Hepatocyte (in vitro differentiated cells): ENCODE results near the gene TMEM41B. TPM values are rescaled to one million over a fixed set of nuclear protein-coding genes. Genes with fewer than 3 reads are reported as not detected.
"Not testable (repeated sequence)": the region's sequence is repeated elsewhere in the genome, so short reads cannot be mapped to it uniquely, and the experiment has no call there.

Experiments used
- DNase-seq: peaks from one replicate; pipeline ENCODE4 v3.0.0-alpha.2; 2016; ENCODE audit warnings: low spot score
- H2AFZ ChIP-seq: fragments of 200-600 bp; sonication (generic); 2 replicates; pipeline ENCODE4 v1.6.0; 2016; ENCODE audit warnings: antibody characterized with exemption, mild to moderate bottlenecking
- H3K27ac ChIP-seq: fragments of 200-600 bp; sonication (generic); 2 replicates; pipeline ENCODE4 v1.5.1; 2016; ENCODE audit warnings: mild to moderate bottlenecking
- H3K27me3 ChIP-seq: fragments of 200-600 bp; sonication (generic); 2 replicates; pipeline ENCODE4 v1.6.1; 2016
- H3K36me3 ChIP-seq: fragments of 200-600 bp; sonication (generic); replicated peaks from 2 replicates; pipeline ENCODE4 v1.5.1; 2016; ENCODE audit warnings: low read depth; ENCODE audit not compliant: insufficient read depth
- H3K4me1 ChIP-seq: fragments of 200-600 bp; sonication (generic); 2 replicates; pipeline ENCODE4 v1.5.1; 2016; ENCODE audit warnings: mild to moderate bottlenecking, moderate library complexity; ENCODE audit not compliant: insufficient read depth
- H3K4me2 ChIP-seq: fragments of 200-600 bp; sonication (generic); 2 replicates; pipeline ENCODE4 v1.6.0; 2016
- H3K4me3 ChIP-seq: fragments of 200-600 bp; sonication (generic); 2 replicates; pipeline ENCODE4 v1.5.1; 2016; ENCODE audit warnings: mild to moderate bottlenecking
- H3K79me2 ChIP-seq: fragments of 200-600 bp; sonication (generic); 2 replicates; pipeline ENCODE4 v1.6.0; 2017; ENCODE audit warnings: mild to moderate bottlenecking
- H3K9me2 ChIP-seq: fragments of 200-600 bp; sonication (generic); replicated peaks from 2 replicates; pipeline ENCODE4 v1.6.0; 2017; ENCODE audit warnings: mild to moderate bottlenecking; ENCODE audit not compliant: insufficient read depth
- H3K9me3 ChIP-seq: fragments of 200-600 bp; sonication (generic); 2 replicates; pipeline ENCODE4 v1.5.1; 2016; ENCODE audit warnings: low read depth, mild to moderate bottlenecking
- H4K20me1 ChIP-seq: fragments of 200-600 bp; sonication (generic); 2 replicates; pipeline ENCODE4 v1.6.0; 2016; ENCODE audit warnings: mild to moderate bottlenecking; ENCODE audit not compliant: insufficient read depth, poor library complexity, severe bottlenecking
- CTCF ChIP-seq: fragments of 200-600 bp; sonication (generic); IDR thresholded peaks from 2 replicates; pipeline ENCODE4 v1.5.1; 2016; ENCODE audit warnings: antibody characterized with exemption, mild to moderate bottlenecking; ENCODE audit not compliant: poor library complexity
- EZH2 ChIP-seq: fragments of 200-600 bp; sonication (generic); IDR thresholded peaks from 2 replicates; pipeline ENCODE4 v1.6.1; 2016; ENCODE audit warnings: antibody characterized with exemption, mild to moderate bottlenecking, borderline replicate concordance
- EZH2phosphoT487 ChIP-seq: fragments of 200-600 bp; sonication (generic); IDR thresholded peaks from one replicate; pipeline ENCODE4 v1.6.1; 2018; ENCODE audit warnings: antibody characterized with exemption, mild to moderate bottlenecking, low read depth, moderate library complexity; ENCODE audit not compliant: unreplicated experiment, severe bottlenecking
- WGBS: methylation state at CpG from one replicate; pipeline ENCODE4 v1.1.6; 2016; ENCODE audit warnings: low lambda C conversion rate; ENCODE audit errors: missing lambda C conversion rate; 5-methylcytosine and 5-hydroxymethylcytosine counted together
- polyA plus RNA-seq: library from polyadenylated mRNA; unstranded; fragments of >200 nt; fragmentation: Nextera tagmentation; extraction: Ambion mirVana; gene quantifications from 2 replicates; pipeline ENCODE4 v1.2.1, GENCODE V29; 2016
- total RNA-seq: library from RNA; depleted of rRNA; stranded (reverse); fragments of >200 nt; gene quantifications from 2 replicates; pipeline ENCODE4 v1.2.3, GENCODE V29; 2014

Gene TMEM41B
- total and polyA plus RNA-seq, 2 experiments from 2014 or later: 39.6 to 74.4 TPM

GRCh38 chr11:9351321-9351881 lies 37.0 kb upstream of the TMEM41B start:
- no peak overlapping the region for H3K4me2 ChIP-seq
- H3K9me3 ChIP-seq: no peaks in the 10 kb centered on the region
- H2AFZ ChIP-seq: no peak overlapping the region
- no peaks in the 10 kb centered on the region for H3K4me1 ChIP-seq
- DNase-seq: no peak
- H3K27me3 ChIP-seq: no peaks in the 10 kb centered on the region
- no peaks in the 10 kb centered on the region for H3K36me3 ChIP-seq
- H4K20me1 ChIP-seq: no peaks in the 10 kb centered on the region
- H3K79me2 ChIP-seq: no peaks in the 10 kb centered on the region
- H3K9me2 ChIP-seq: no peaks in the 10 kb centered on the region
- H3K4me3 ChIP-seq: no peak overlapping the region
- 74% methylated on average over 6 of the region's 6 CpGs for WGBS
- H3K27ac ChIP-seq: no peak overlapping the region
- no peak for TF ChIP-seq EZH2

- not testable (repeated sequence) for H3K4me1 ChIP-seq, H3K27ac ChIP-seq, H3K79me2 ChIP-seq, H3K36me3 ChIP-seq, H3K9me2 ChIP-seq, H3K9me3 ChIP-seq, H3K4me2 ChIP-seq, H2AFZ ChIP-seq, DNase-seq, H3K4me3 ChIP-seq, H4K20me1 ChIP-seq, H3K27me3 ChIP-seq
- WGBS: 73% methylated on average over 4 of the region's 4 CpGs
These were observed 33.4 kb upstream of the TMEM41B start for GRCh38 chr11:9347779-9348178.

- WGBS: 74% methylated on average over 2 of the region's 2 CpGs
- no peak for TF ChIP-seq EZH2
- TF ChIP-seq CTCF: no peak
- no peak for TF ChIP-seq EZH2phosphoT487
These were observed 32.7 kb upstream of the TMEM41B start for GRCh38 chr11:9347100-9347499.

GRCh38 chr11:9344061-9344680 lies 29.8 kb upstream of the TMEM41B start:
- Histone ChIP-seq H3K27ac (no peak overlapping the region), H3K27me3 (no peaks in the 10 kb centered on the region), H3K4me3 (no peak overlapping the region), H3K79me2 (no peaks in the 10 kb centered on the region), H3K9me3 (no peaks in the 10 kb centered on the region), H2AFZ (peak overlapping the region; percentile 31), H3K36me3 (no peaks in the 10 kb centered on the region), H4K20me1 (no peaks in the 10 kb centered on the region), H3K4me1 (no peaks in the 10 kb centered on the region), H3K4me2 (no peak overlapping the region), H3K9me2 (no peaks in the 10 kb centered on the region)
- WGBS: 51% methylated on average over 3 of the region's 3 CpGs
- no peak for TF ChIP-seq EZH2phosphoT487
- no peak for TF ChIP-seq EZH2
- no peak for TF ChIP-seq CTCF
- no peak for DNase-seq

More at GRCh38 chr11:9347100-9347499, 32.7 kb upstream of the TMEM41B start:
- Histone ChIP-seq H3K4me1 (no peaks in the 10 kb centered on the region), H3K27ac (no peak overlapping the region), H3K36me3 (no peaks in the 10 kb centered on the region), H3K9me2 (no peaks in the 10 kb centered on the region), H2AFZ (no peak overlapping the region), H3K27me3 (no peaks in the 10 kb centered on the region), H3K4me3 (no peak overlapping the region), H3K79me2 (no peaks in the 10 kb centered on the region), H4K20me1 (no peaks in the 10 kb centered on the region), H3K4me2 (no peak overlapping the region), H3K9me3 (no peaks in the 10 kb centered on the region)
- no peak for DNase-seq
